Measurements from ENCODE around the gene SLC25A1.

GRCh38 chr22:19146215-19146968, 32.1 kb downstream of the SLC25A1 start:
- TF ChIP-seq POLR2A (IDR thresholded peaks at IDR 0.05; ENCODE audit: low read depth, low read length), result no peak
- no peak for TF ChIP-seq TAF1 (IDR thresholded peaks at IDR 0.05; ENCODE audit: low read depth, low read length)
- no peak for TF ChIP-seq POLR2AphosphoS5 (IDR thresholded peaks at IDR 0.05; ENCODE audit: low read depth, low read length)
- no peak for TF ChIP-seq PAX5 (IDR thresholded peaks at IDR 0.05; ENCODE audit: insufficient read depth, low read length, severe bottlenecking)
- no peak for TF ChIP-seq SPI1 (IDR thresholded peaks at IDR 0.05; ENCODE audit: low read depth, low read length)
- no peak for TF ChIP-seq POU2F2 (IDR thresholded peaks at IDR 0.05; ENCODE audit: low read depth, low read length)
